ENCODE results near the gene GAST.
"Not testable (repeated sequence)": the region's sequence is repeated elsewhere in the genome, so short reads cannot be mapped to it uniquely, and the experiment has no call there.

GAST gene

DNA sequence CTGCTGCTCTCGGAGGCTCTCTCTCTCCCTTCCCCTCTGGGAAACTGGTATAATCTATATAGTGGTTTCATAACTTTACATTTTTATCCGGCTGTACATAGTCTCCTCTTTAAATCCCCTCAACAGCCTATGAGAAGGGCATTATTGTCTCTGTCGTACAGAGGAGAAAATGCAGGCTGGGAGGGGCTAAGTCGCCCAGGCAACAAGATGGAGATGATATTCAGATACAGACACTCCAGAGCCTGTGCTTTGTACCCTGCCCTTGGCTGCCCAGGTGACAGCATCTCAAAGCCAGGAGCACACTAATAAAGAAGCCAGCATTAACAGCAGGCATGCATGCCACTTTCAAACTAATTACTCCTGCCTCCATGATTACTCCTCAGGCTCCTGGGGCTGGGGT is 28.1 kb upstream of the GAST start:
- DNase-seq: no peak

DNA sequence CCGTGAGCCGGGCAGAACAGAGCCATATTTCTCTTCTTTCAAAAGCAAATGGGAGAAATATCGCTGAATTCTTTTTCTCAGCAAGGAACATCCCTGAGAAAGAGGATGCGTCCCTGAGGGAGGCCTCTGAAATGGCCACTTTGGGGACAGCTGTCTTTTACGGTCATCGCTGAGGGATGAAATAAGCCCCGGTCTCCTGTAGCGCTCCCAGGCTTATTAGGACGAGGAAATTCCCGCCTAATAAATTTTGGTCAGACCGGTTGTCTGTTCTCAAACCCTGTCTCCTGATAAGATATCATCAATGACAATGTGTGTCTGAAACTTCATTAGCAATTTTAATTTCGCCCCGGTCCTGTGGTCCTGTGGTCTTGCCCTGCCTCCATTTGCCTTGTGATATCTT is 26.4 kb upstream of the GAST start:
- DNase-seq: not testable (repeated sequence)

DNA sequence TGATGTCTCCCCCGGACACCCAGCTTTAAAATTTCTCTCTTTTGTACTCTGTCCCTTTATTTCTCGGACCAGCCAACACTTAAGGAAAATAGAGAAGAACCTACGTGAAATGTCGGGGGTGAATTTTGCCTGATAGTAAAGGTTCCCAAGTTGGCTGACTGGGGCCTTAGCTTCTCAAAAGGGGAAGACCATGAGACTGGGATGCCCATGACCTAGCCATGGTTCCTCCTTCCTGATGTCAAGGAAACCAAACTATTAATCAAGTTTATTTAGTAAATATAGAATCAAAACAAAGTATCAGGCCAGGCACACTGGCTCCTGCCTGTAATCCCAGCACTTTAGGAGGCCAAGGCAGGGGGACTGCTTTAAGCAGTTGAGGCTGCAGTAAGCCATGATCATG is 25.9 kb upstream of the GAST start:
- DNase-seq: no peak

DNA sequence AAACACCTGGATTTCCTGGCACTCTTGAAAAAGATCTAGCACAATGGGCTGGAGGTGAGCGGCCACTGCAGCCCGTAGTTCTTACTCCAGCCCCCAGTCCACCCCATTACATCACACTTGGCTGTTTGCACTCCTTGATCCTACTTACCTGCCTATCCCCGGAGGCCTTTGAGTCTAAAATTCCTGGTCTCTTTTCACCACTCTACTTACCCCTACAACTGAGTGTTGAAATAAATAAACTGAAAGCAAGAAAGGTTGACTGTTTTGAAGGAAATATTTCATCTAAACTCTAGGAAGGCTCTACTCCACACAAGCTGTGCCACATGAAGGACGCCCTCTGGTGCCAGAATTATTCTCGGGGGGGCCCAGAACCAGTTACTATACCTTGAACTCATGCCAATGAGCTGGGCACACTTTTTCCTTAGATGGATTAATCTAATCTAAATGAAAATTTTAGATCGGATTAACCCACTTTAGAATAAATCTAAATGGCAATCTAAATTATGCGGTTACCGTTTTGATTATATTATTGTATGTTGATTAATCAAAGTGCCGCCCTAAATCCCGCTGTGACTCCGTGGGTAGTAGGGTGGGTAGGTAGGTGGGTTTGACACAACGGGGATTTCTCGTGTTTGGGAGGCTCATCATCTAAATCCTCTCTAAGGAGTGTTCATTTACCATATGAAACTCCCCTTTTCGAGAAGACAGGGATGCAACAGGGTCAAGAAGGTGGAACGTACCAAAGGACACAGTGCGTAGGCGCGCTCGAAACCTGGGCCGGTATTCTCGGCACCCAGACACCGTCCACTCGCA is 24.1 kb upstream of the GAST start:
- DNase-seq: peak; percentile 66

DNA sequence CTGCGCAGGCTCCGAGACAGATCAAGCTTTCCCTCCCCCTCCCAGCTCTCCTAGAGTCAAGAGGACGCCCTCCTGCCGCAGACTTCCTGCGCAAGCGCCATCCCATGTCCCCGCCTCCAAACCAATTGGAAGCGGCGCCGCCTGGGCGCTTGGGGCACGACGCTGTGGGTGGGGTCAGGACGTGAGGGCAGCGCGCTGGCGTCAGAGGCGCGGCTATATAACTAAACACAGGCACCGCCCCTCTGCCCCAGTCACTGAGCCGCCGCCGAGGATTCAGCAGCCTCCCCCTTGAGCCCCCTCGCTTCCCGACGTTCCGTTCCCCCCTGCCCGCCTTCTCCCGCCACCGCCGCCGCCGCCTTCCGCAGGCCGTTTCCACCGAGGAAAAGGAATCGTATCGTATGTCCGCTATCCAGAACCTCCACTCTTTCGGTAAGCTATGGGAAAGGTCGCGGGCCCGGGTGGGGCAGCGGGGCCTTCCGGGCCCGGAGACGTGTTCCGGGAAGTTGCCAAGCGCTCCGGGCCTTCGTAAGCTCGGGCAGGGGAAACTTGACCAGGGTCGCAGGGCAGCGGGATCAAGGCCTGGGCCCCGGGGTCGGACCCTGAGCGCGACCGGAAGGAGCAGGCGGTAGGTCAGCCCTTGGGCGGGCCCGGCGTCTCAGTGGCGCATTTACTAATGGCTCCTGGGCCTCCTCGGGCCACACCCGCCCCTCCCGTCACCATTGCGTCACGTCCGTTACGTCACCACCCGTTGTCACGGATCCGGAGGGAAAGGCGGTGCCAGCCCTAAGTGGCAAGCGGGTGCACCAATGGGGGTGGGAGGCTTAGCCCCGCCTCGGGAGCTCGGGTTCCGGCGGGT is 23.3 kb upstream of the GAST start, which contains the start of gene EIF1:
TSS of gene EIF1 (plus strand) at position 245 of the 856 bp plus-strand sequence. CDS start at position 399, 154 bp downstream.
- DNase-seq: peak; percentile 100

DNA sequence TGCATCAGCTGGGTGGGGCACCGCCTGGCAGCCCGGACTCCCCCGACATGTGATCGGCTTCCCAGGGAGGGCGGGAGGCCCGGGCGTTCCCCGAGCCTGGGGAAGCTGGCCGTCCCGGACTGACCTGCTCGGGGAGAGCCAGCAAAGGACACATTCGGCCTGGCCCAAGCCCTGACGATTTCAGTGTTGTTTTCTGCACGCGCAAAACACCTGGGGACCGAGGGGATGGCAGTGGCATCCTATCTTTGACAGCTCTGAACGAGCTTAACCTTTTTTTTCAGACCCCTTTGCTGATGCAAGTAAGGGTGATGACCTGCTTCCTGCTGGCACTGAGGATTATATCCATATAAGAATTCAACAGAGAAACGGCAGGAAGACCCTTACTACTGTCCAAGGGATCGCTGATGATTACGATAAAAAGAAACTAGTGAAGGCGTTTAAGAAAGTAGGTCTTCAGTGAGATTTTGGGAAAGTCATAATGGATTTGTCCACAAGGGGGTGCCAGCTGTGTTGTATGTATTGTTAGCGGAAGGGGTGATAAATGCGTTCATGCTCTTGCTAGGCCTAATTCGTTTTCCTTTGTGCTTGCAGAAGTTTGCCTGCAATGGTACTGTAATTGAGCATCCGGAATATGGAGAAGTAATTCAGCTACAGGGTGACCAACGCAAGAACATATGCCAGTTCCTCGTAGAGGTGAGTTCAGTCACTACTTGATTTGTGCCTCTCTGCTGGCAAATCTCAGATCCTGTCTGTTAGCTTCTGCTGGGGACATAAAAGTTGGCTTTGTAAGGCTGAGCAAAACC is 22.4 kb upstream of the GAST start:
- DNase-seq: peak; percentile 48 to 55

DNA sequence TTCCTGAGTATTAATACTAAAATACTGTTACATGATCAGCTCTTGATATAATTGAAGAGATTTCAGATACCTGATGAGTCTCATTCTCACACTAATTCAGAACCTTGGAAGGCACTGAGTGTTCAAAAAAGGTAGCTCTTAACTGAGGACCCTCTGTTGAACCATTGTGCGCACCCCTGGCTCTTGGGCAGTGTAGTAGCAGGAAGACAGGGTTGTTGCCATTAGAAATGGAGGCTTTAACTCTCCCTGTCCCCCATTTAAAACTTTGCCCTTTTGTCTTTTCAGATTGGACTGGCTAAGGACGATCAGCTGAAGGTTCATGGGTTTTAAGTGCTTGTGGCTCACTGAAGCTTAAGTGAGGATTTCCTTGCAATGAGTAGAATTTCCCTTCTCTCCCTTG is 21.6 kb upstream of the GAST start:
- DNase-seq: no peak

DNA sequence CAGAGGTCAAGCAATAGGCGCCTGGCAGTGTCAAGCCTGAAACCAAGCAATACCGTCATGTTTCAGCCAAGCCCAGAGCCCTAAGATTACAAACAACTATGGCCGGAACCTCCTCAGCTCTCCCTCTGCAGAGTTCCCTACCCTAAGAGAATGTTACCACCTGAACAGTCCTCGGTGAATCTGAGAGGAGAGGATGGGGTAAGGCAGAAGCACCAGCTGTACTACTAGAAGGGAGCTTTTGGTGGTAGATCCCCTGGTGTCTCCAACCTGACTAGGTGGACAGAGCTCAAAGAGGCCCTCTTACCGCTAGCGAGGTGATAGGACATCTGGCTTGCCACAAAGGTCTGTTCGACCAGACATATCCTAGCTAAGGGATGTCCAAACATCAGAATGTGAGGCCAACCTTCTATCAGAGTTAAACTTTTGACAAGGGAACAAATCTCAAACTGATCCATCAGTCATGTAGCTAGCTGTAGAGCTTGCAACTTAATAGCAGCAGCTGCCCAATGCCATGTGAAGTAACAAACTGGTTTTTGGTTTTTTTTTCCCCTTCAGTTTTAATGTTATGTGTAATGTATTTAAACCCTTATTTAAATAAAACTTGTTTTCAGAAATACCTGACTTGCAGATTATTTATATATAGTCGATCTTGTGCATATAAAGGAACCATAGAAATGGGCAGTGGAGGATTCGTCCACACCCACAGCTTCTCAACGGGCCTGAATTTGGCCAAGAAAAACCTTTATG is 20.9 kb upstream of the GAST start:
- no peak for DNase-seq

DNA sequence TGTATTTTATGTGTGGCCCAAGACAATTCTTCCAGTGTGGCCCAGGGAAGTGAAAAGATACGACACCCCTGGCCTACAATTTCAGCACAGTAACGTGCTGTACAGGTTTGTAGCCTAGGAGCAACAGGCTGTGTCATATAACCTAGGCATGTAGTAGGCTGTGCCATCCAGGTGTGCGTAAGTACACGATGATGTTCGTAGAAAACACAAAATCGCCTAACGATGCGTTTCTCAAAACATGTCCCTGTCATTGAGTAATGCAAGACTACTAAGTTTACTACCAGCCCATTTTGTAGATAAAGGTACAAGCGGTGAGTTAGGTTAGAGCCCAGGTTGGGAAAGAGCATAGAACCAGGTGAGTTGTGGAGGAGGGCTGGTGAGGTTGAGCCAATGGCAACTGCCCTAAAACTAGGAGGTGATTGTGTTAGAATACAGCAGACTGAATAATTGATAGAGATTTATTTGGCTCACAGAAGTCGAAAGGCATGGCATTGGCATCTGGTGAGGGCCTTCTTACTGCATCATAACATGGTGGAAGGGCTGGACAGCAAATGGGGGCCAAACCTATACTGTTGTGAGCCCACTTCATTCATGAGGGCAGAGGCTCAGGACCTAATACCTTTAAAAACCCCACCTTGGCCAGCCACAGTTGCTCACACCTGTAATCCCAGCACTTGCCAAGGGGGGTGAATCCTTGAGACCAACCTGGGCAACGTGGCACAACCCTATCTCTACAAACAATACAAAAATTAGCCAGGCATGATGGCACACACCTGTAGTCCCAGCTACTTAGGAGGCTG is 19.2 kb upstream of the GAST start:
- DNase-seq: no peak

DNA sequence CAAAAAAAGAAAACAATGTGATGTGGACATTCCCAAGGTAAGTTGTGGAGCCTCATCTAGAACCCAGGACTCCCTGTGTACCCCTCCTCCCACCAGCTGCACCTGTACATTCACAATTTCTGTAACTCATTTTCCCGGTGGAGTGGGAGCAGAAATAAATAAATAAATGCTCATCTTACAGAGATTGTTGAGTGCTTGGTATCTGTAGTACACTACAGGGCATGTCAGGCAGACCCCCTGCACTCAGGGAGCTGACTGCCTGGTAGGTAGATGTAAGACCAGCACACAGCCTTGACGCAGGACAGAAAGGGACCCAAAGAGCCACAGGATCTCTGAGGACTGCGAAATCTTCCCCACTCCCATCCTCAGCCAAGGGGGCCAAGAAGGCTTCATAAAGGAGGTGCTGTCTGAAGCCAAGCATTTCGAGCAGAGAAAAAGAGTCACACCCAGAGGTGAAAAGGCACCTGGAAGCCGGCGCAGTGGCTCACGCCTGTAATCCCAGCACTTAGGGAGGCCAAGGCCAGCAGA is 16.9 kb upstream of the GAST start:
- DNase-seq: no peak

DNA sequence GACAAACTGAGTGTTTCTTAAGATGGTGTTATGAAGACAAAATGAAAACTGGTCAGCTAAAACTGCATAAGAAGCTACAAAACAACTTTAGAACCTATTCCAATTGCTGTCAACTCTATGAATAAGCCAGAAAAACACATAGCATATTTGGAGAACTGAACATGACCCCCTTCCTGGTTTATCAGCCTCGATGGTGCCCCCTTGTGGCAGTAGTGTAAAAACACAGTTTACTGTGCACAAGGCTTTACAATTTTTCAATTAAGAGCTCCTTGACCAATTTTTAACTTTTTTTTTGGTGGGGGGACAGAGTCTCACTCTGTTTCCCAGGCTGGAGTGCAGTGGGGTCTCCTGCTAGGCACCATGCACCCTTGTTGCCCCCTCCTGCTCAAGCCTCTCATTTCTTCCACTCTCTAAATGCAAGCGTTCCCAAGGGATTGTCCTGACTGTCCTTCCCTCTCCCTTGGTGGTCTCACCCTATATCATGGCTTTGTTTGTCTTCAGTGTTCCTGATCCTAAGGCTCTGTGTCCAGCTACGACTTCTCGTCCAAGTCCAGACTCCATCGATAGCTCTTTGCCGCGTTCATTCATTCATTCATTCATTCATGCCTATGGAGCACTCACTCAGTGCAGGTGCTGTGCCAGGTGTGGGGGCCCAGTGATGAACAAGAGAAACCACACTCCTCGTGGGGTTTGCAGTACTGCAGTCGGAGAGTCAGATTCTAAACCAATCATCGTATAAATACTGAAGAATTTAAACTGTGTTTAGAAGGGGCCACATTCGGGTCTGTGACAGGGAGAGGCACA is 16.0 kb upstream of the GAST start:
- DNase-seq: peak; percentile 69 to 71

DNA sequence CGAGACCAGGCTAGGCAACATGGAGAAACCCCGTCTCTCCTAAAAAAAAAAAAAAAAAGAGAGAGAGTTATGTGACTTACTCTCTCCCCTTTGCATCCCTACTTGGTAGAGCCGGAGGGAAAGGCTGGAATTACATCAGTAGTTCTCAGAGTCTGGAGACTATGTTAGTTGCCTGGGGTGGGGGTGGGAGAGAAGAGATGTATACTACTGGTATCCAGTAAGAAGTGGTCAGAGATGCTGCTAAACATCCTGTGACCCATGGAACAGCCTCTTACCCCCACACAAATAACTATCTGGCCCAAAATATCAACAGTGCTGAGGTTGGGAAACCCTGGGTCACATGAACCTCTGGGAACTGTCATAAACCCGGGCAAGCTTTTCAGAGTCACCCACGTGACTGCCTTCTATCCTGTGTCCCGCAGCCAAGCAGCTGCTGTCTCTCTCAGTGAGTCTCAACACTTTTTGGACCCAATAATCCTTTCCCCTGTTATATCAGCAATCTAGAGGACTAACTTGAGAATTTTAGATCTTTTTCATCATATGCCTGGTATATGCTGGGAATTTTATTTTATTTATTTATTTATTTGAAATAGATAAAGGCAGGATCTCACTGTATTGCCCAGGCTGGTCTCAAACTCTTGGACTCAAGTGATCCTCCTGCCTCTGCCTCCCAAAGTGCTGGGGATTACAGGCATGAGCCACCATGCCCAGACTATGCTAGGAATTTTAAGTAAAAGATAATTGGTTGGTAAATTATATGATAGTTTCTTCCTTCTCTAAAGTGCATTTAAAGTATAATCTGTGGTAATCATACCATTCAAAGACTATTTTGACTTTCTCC is 14.8 kb upstream of the GAST start:
- DNase-seq: no peak

DNA sequence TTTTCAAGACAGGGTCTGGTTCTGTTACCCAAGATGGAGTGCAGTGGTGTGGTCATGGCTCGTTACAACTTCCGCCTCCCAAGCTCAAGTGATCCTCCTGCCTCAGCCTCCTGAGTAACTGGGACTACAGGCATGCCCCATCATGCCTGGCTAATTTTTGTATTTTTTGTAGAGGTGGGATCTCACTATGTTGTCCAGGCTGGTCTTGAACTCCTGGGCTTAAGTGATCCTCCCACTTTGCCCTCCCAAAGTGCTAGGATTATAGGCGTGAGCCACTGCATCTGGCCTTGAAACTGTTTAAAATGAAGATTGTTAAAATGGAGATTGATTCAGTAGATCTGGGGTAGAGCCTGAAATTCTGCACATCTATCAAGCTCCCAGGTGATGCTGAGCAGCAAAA is 11.3 kb upstream of the GAST start:
- DNase-seq: not testable (repeated sequence)

DNA sequence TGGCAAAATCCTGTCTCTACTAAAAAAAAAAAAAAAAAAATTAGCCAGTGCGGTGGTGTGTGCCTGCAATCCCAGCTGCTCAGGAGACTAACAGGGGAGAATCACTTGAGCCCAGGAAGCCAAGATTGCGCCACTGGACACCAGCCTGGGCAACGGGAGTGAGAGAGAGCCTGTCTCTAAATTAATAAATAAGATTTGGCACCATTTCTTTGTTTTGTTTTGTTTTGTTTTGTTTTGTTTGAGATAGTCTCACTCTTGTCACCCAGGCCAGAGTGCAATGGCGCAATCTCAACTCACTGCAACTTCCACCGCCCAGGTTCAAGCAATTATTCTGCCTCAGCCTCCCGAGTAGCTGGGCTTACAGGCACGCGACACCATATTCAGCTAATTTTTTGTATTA is 9.4 kb upstream of the GAST start:
- no peak for DNase-seq

DNA sequence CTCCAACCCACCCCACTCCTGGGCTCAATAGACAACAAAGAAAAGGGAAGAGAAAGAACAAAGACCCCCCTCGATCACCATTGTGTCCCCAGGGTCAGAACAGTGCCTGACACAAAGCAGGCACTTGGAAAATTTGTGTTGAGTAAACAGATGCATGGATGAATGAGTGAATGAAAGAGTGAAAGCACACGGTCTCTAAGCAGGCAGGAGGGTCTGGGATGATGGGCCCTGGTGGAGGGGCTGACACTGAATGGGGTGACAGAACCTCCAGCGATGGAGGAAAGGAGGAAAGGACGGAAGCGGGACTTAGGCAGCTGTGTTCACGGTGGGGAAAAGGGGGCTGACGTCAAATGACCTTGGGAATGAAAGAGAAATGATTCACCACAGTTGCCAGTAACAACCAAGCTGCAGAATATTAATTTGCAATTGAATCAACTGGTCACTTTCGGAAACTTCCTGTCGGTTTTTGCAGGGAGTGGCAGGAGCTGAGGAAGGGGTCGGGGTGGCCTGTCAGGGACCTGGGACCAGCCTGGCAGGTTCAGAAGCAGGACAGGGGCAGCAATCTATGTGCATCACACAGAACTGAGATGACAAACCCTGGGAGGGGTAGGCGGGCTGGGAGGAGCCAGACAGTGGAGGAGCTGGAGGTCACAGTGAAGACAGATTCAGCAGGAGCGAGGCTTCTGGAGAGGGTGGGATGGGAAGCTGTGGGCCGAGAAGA is 6.7 kb upstream of the GAST start:
- no peak for DNase-seq

DNA sequence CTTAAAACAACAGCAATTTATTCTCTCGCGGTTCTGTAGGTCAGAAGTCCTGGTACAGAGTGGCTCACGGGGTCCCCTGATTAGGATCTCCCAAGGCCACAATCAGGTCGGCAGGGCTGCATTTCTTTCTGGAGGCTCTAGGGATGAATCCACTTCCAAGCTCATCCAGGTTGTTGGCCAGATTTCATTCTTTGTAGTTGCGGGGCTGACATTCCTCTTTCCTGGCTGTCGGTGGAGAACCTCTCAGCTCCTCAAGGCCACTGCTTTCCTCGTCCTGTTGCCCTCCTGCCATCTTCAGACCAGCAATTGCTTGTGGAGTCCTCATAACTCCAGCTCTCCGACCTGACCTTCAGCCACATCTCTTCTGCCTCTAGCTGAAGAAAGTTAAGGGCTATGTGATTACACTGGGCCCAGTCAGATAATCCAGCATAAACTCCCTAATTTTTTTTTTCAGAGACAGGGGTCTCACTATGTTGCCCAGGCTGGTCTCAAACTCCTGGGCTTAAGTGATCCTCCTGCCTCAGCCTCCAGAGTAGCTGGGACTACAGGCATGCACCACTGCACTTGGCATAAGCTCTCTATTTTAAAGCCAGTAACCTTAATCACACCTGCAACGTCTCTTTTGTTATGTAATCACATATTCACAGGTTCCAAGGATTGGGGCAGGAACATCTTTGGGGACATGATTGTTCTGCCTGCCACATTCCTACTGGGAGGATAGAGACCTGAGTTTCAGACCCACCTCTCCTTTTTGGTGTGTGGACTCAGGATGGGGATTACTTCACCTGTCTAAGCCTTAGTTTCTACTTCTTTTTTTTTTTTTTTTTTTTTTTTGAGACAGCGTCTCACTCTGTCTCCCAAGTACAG is 4.1 kb upstream of the GAST start:
- no peak for DNase-seq

DNA sequence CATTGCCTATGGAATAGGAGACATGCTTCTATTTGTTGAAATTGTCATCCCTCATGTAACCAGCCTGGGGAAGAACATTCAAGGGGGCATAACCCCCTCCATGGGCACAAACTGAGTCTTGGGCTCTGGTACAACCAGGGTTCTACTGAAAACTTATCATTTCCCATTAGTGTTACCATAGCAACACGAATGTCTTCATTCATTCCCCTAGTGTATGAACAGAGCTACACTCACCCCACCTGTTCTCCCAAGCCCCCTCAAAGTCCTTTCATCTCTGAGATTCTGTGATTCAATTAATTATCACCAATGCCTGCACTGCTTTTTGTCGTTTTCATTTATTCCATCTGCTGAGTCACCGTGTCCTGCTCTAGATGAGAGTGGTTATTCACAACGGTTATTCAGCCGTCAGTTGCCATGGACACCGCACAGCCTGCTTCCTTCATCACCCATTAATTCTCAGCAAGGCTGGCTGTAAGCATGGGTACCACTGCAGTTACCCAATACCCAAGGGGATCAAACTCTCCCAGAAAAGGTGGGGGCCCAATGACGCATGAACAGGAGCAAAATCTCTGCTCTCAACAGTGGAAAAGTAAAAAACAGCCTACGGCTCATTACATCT is 1.6 kb upstream of the GAST start:
- peak in 1 of 2 experiments; percentile 32 for DNase-seq
